HG03558 (cell line): ENCODE results near the gene SNX30.

ENCODE experiments used
- ATAC-seq: cut with Tn5 transposase; IDR thresholded peaks from one replicate; pipeline ENCODE4 v1.9.1; 2021; ENCODE audit warnings: moderate number of reproducible peaks; ENCODE audit not compliant: unreplicated experiment; ENCODE audit errors: extremely low read depth

Gene SNX30

DNA sequence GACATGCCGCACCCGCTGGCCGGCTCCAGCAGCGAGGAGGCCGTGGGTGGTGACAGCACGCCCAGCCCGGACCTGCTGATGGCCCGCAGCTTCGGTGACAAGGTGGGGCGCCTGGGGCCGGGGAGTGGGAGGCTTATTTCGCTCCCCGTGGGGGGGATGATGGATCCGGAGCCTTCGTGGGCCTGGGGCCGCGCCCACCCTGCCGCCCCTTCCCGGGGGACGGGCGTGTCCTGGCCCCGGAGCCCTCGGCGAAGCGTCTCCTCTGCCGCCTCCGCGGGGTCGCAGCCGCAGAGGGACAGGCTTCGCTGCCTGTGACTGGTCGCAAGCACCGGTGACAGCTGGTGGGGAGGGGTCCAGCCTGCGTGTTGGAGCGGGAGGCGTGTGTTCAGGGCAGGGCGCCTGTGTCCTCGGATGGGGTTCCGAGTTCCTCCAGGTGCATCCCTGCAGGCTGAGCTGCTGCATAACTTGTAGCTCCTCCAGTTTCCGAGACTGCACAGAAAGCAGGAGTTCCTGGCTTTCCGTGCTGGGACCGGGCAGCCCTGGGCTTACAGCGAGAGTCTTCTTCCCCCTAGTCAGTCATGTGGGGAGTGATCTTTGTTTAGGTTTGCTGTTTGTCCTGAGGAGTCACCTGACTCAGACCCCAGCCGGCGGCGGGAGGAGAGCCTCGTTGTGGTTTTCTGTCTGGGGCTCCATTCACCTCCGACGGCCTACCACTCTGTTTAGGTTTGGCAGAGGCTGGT, 666 bp downstream of the SNX30 start:
- no peak for ATAC-seq

DNA sequence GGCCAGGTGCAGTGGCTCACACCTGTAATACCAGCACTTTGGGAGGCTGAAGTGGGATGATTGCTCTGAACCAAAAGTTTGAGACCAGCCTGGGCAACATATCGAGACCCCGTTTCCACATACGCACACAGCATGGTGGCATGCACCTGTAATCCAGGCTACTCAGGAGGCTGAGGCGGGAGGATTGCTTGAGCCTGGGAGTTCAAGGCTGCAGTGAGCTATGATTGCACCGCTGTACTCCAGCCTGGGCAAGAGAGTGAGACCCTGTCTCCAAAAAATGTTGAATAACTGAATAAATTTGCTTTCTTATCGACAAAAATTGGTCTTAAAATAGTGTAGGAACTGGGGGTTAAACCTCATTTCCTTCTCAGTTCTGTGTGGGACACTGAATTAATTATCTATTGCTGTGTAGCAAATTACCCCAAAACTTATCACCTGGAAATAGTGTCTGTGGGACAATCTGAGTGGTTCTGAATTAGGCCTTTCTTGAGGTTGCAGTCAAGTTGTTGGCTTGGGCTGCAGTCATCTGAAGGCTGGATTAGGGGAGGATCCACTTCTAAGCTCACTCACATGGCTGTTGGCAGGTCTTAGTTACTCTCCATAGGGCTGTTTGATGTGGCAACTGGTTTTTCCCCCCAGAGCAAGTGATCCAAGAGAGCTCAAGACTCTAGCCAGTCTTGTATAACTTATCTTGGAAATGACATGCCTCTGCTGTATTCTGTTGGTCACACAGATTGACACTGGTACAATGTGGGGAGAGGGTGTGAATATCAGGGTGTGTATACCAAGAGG, 2.0 kb downstream of the SNX30 start:
- no peak for ATAC-seq

DNA sequence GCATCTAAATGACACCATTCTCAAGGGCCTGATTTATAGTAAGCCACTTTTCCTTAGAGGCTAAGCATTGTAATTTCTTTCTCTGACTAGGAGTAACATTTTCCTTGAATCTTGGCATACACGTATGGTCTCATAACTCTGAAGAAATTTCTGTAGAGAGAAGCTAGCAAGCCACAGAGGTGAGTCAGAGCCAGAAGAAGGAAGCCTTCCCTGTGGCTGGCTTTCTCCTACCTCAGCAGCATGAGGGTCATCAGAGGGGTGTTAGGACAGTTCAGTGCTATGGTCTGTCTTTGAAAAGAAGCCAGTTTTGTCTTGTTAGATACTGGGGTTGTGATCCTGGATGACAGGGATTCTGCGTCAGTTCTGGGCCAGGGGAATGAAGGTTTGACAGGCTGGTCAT, 3.2 kb downstream of the SNX30 start:
- ATAC-seq = no peak

DNA sequence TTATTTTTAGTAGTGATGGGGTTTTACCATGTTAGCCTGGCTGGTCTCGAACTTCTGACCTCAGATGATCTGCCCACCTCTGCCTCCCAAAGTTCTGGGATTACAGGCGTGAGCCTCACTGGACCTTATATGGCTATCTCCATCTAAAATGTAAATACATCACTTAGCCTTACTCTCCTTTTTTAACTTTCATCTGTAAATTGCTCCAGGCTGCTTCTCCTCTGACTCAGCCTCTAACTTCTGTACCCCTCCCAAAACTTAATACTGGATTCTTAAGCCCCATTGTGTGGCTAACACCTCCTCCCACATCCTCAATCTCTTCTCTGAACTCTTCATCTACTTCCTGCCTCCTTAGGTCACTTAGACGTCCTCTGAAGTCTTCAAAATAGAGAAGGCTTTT, 4.0 kb downstream of the SNX30 start:
- ATAC-seq = no peak

DNA sequence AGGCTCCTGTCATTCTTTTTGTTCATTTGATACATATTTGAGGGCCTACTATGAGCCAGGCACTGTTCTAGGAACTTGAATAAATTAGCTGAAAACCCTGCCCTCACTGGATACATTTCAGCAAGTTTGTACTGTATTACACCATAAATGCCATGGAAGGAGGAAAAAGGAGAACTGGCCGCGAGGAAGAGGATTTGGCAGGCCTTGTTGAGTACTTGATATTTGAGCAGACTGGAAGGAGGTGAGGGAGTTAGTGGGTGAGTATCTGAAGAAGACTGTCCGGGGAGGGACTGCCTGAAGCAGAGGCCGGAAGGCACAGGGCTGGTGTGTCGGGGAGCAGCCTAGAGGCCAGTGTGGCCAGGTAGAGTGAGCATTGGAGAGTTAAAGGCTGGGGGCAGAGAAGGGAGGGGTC, 4.5 kb downstream of the SNX30 start:
- ATAC-seq = no peak

DNA sequence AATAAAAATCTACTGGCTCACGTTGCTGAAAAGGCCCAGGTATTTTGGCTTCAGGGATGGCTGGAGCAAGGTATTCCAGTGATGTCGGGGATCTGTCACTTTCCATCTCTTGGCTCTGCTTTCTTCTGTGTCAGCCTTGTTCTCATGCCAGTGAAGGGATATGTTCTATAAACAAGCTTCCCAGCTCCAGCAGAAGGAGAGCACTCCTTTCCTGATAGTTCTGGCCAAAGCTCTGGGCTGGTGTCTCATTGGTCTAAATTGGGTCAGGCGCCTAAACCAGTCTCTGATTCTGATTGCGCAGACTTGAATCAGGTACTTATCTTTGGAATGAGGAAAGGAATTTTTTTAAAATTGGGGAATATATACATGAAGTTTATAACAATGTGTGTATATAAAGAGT, 5.1 kb downstream of the SNX30 start:
- ATAC-seq = no peak

DNA sequence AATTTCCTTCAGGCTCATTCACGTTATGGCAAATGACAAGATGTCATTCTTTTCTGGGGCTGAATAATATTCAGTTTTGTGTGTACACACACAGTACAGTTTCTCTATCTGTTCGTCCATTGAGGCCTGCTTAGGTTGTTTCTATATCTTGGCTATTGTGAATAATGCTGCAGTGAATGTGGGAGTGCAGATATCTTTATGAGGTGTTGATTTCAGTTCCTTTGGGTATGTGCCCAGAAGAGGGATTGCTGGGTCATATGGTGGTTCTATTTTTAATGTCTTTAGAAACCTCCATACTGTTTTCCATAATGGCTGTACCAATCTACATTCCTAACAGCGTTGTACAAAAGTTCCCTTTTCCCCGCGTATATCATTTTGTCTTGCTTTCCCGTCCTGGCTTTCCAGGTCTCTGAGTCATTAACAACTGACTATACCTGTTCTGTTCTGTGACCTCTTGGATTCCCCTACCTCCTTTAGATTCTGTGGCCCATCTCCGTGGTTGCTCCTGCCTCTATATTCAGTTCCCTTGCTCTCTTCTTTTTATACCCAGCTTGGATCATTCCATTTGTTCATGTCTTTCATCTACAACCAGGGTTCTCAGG, 6.8 kb downstream of the SNX30 start:
- ATAC-seq = no peak

DNA sequence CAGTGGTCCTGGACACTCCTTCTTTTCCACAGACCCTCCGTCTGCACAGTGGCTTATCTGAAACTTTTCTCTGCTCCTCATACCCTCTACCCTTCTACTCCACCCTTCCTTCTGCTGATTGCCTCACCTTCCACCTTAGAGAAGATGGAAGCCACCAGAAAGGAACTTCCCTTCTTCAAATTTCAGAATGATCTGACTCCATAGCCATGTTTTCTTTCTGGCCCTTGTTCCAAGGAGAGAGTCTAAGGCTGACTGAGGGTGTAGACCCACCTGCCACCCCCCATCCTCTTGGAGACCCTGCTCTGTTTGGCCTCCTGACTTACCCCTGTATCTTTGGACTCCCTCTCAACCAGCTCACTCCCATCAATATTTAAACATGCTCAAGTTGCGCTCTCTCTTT, 7.4 kb downstream of the SNX30 start:
- ATAC-seq = no peak

DNA sequence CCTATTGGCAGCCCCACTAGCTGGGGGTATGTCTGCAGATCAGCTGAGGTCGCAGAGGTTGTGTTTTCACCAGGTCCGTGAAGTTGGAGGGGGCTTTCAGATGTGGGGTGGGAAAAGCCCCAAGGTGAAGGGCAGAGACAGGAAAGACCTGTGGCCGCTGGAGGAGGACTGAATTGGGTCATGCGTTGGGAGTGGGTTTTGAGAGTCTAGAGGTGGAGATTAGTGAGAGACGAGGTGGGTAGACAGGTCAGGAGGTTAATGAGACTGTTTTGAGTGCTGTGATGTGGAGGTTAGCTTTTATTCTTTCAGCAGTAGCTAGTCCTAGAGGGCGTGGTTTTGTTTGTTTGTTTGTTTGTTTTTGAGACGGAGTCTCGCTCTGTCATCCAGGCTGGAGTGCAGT, 10.3 kb downstream of the SNX30 start:
- ATAC-seq = no peak

DNA sequence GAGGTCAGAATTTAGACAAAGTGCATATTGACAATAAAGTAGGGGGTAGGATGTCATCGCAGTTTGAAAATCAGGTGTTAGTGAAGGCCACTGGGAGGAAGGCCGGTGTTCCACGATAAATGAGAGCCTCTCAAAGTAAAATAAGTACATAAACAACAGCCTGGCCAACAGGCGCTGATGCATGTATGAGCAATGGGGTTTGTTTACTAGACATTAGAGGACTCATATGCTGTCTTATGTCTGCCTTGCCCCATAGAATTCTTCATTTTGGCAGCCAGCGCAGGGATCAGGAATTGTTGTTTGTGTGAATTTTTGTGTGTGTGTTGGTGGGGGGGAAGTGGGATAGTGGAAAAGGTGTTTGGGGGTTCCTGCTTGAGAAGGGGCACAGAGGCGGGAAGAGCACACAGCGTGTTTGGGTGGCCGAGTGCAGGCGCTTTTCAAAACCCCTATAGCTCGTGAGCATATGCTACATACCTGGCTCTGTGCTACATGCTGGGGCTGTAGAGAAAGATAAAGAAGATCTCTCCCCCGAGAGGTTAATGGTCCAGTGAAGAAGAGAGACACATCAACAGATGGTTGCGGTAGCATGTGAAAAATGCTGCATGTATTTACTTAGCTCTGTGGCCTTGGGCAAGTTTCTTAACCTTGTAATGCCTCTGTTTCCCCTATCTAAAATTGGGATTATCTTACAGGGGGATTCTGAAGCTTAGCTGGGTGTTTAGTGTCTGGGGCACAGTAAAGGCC, 11.5 kb downstream of the SNX30 start:
- ATAC-seq = no peak

DNA sequence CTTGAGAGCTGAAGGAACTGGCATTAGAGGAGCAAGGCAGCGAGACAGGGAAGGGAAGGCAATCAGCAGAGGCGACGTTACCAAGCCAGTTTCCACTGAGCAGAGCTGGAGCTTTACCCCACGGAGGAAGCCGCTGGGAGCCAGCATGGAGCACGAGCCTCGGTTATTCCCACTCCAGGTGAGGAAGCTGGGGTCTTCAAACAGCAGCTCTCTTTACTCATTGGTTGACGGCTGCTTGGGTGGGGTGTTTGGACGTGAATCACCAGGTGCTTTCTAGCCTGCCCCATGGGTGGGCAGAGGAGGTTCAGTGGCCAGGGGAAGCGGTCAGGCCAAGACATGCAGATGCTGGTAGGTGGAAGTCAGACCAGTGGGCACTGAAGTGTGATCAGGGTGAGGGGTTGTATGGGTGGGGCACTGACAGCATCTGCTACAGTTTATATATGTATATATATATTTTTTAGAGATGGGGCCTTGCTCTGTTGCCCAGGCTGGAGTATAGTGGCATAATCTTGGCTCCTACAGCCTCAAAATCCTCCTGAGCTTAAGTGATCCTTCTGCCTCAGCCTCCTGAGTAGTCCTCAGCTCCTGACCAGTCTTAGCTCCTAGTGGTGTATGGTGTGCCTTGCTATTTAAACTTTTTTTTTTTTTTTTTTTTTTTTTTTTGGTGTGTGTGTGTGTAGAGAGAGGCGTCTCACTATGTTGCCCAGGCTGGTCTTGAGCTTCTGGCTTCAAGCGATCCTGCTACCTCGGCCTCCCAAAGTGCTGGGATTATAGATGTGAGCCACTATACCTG, 12.4 kb downstream of the SNX30 start:
- ATAC-seq = no peak

DNA sequence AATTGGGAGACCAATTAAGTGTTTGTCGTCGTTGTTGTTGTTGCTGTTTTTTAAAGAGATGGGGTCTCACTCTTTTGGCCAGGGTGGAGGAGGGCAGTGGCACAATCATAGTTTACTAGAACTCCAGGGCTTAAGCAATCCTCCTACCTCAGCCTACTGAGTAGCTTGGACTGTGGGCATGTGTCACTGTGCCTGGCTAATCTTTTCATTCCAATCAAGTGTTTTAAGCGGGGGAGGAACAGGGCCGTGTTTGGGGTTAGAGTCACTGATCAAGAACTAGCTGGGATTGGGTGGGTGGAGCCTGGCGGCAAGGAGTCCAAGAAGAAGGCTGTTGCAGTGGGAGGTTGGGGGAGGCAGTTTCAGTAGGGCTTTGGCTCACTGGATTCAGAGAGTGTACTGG, 13.8 kb downstream of the SNX30 start:
- no peak for ATAC-seq

DNA sequence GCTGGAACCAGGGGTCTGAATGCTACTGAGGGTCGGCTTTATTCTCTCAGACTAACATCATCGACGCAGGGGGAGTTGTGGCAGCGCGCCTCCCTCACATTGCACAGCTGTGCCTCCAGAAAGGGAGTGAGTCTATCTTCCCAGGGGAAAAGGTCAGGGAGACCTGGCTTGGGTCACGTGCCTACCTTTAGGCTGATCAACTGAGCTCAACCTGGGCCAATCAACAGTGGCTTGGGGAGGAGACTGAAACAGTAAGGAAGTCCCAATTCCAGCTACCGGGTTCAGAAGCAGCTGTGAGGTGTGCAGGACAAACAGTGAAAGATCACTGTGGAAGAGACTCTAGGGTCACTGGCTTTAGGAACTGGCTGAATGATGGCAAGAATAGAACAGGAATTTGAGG, 14.3 kb downstream of the SNX30 start:
- ATAC-seq = no peak

DNA sequence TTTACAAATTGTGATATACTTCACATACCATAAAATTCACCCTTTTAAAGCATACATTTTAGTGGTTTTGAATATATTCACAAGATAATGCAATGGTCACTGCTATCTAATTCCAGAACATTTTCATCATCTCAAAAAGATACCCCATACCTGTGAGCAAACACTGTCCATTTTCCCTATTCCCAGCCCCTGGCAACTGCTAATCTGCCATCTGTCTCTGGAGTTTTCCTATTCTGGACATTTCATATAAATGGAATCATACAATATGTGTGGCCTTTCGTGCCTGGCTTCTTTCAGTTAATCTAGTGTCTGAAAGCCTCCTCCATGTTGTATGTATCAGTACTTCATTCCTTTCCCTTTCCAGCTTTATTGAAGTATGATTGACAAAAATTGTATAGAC, 14.7 kb downstream of the SNX30 start:
- ATAC-seq = no peak

DNA sequence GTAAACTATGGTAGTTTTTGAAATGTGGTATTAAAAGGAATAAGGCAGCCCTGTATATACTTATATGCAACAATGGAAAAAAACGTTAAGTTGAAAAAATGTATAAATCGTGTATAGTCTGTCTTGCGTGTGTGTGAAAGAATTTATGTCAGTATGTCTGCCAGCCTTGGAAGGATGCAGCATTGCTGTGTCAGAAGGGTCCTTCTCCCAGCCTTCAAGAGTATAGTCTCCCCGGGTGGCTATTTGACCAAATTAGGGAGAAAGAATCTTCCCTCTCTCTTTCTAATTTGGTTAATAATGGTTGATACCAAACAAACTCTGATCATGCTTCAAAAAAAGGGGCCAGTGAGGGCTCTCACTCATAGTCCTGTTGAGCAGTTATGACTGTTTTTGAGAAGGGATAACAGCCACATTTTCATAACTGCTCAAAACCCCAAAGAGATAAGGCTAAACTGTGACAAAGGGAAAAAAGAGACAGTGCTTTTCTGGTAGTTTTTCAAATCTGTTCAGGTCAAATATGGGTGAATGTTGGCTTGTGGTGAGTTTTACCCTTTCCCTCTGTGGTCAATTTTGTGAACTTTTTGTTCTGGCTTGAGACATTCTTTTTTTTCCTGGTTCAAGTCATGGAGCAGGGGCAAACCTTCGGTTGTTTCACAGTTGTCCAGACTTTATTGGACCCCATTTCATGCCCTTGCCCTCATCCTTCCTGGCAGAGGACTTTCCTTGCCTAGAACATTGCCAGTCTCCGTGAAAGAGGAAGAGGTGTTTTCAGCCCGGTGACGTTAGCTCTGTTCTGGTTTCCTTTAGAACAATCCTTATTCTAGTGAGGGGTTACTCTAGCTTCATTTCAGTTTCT, 21.0 kb downstream of the SNX30 start:
- no peak for ATAC-seq

DNA sequence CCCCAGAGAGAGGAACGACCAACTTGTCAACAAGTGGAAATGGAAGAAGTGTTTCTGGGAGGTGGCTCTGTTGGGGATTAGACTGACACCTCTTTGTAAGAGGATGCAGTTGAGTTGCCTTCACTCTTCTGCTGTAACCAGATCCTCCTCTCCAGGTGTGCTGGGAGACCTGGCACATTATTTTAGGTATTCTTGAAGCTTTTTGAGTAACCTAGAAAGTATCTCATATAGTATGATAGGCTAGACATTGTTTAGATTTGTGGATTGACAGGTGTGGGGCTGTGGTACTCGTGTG, 21.6 kb downstream of the SNX30 start:
- no peak for ATAC-seq

DNA sequence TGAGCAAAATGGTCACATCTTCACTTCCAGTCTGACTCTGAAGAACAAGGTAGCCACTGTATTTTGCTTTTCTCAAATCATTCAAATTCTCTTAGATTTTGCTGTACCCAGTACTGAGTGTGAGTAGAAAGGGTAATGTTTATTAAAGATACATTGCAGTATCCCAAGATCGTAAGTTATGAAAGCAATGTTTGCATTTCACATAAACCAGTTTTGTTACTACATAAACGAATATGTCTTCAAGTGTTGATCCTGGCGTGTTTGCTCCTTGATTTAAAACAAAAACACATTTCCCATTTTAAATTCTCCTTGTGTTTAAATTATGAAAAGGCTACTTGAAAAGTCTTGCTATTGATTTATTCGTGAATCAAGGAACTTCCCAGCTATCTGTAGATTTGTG, 22.0 kb downstream of the SNX30 start:
- ATAC-seq = no peak

DNA sequence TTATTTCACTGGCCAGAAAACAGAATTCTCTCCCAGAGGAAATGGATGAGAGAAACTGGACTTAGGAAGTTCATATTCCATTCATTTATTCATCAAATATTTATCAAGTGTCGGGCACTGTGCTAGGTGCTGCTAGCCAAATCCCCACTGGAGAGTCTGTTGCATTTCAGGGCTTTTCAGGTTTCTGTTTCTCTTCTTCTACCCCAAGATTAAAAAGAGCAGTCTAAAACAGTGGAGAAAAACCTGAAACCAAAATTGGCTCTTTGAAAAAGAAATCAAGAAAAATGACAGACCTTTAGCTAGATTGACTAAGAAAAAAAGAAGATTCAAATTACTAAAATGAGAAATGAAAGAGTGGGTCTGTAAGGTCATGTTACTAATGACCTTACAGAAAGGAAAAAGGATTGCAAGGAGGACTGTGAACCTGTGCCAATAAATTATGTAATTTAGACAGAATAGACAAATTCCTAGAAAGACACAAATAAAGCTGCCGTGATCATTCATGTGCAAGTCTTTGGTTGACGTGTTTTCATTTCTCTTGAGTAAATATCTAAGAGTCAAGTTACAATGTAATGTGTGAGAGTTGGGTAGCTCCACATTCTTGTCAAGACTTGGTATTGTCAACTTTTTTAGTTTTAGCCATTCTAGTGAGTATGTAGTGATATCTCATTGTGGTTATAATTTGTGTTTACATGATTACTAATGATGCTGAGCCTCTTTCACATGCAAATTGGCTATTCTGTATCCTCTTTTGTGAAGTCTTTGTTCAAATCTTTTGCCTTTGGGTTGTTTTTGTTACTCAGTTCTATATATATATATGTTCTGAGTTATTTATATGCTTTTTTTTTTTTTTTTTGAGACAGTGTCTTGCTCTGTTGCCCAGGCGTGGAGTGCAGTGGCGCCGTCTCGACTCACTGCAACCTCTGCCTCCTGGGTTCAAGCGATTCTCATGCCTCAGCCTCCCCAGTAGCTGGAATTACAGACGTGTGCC, 23.7 kb downstream of the SNX30 start:
- no peak for ATAC-seq
